ENCODE data around the gene COL13A1.

COL13A1 gene

GRCh38 chr10:69901022-69901421 lies 99.3 kb downstream of the COL13A1 start:
- H3K4me3 ChIP-seq (ENCODE audit: low read length): no peak overlapping the region
- DNase-seq (ENCODE audit: low read depth): no peak
- no peak for TF ChIP-seq CTCF (conservative IDR thresholded peaks at IDR 0.05; ENCODE audit: low read depth, low read length)

GRCh38 chr10:69901628-69902505 lies 100.2 kb downstream of the COL13A1 start:
- no peak for DNase-seq (ENCODE audit: low read depth)
- H3K4me3 ChIP-seq (ENCODE audit: low read length): no peak overlapping the region
- peak; percentile 65 for TF ChIP-seq CTCF (conservative IDR thresholded peaks at IDR 0.05; ENCODE audit: low read depth, low read length)

- no peak for TF ChIP-seq CTCF (conservative IDR thresholded peaks at IDR 0.05; ENCODE audit: low read depth, low read length)
- H3K4me3 ChIP-seq (ENCODE audit: low read length): no peak overlapping the region
- no peak for DNase-seq (ENCODE audit: low read depth)
Measured at GRCh38 chr10:69902835-69903535, 101.3 kb downstream of the COL13A1 start.

GRCh38 chr10:69904533-69904932 lies 102.8 kb downstream of the COL13A1 start:
- no peak for DNase-seq (ENCODE audit: low read depth)
- H3K4me3 ChIP-seq (ENCODE audit: low read length): no peak overlapping the region
- no peak for TF ChIP-seq CTCF (conservative IDR thresholded peaks at IDR 0.05; ENCODE audit: low read depth, low read length)

GRCh38 chr10:69906425-69906824 lies 104.7 kb downstream of the COL13A1 start:
- no peak overlapping the region for H3K4me3 ChIP-seq (ENCODE audit: low read length)
- TF ChIP-seq CTCF (conservative IDR thresholded peaks at IDR 0.05; ENCODE audit: low read depth, low read length): no peak
- no peak for DNase-seq (ENCODE audit: low read depth)

- TF ChIP-seq CTCF (conservative IDR thresholded peaks at IDR 0.05; ENCODE audit: low read depth, low read length): no peak
- no peak overlapping the region for H3K4me3 ChIP-seq (ENCODE audit: low read length)
- no peak for DNase-seq (ENCODE audit: low read depth)
Measured at GRCh38 chr10:69907517-69907916, 105.8 kb downstream of the COL13A1 start.

Data from retinal pigment epithelial cell (primary cell).